ENCODE data around the gene LGI1. TPM values are rescaled to one million over a fixed set of nuclear protein-coding genes. Genes with fewer than 3 reads are reported as not detected.

Gene LGI1
- total and polyA plus RNA-seq, 9 of the 15 experiments (the other 6 are each of a cell fraction or from before 2014, with no cell fraction given): not detected

DNA sequence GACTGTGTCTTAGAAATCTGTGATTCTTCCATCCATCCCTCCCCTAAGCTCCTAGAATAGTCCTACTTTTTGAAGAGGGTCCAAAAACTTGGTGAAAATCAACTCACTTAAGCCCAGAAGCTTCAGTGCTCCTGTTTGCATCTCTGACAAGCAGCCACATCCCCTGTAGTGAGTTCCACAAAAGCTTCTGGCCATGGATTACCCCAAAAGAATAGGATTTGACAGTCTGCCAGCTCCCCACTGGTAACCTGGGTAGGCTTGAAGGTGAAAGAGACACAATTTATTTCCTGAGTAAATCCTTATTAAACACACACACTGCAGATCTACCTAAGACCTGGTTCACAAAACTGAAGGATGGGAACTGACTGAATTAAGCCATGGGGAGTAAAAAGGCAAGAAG, 46.5 kb downstream of the LGI1 start:
- Histone ChIP-seq H3K36me3 (ENCODE audit: control insufficient read depth, insufficient read depth, low read length) (no peaks in the 10 kb centered on the region), H3K27ac (ENCODE audit: extremely low read depth, low read depth, low read length) (no peak overlapping the region), H3K4me1 (replicated peaks in 1 of 2; ENCODE audit: control insufficient read depth in 2 of 2, insufficient read depth in 2 of 2, low read length in 2 of 2) (no peaks in the 10 kb centered on the region), H3K4me2 (ENCODE audit: insufficient read depth, low read length) (no peak overlapping the region), H4K20me1 (replicated peaks; ENCODE audit: control insufficient read depth, insufficient read depth, low read length) (no peaks in the 10 kb centered on the region), H3K9ac (ENCODE audit: insufficient read depth in 1 of 2, low read depth in 2 of 2, low read length in 2 of 2) (no peak overlapping the region), H3K79me2 (ENCODE audit: control insufficient read depth, insufficient read depth, low read length) (no peaks in the 10 kb centered on the region), H3K9me3 (replicated peaks; ENCODE audit: control insufficient read depth, insufficient read depth, low read depth, low read length) (no peaks in the 10 kb centered on the region), H3K4me3 (no peak overlapping the region), H3K9me1 (ENCODE audit: control insufficient read depth, insufficient read depth, low read length) (no peaks in the 10 kb centered on the region), H3K27me3 (ENCODE audit: control insufficient read depth in 2 of 2, insufficient read depth in 2 of 2, low read length in 2 of 2) (no peaks in the 10 kb centered on the region), H2AFZ (ENCODE audit: low read depth, low read length) (no peak overlapping the region)
- CTCF ChIA-PET (ENCODE audit: low intra/inter-chr PET ratio): no interaction called here
- in situ Hi-C loops (cut with MboI) (no loop called here), intact Hi-C loops (cut with micrococcal nuclease) (no loop called here)
- POLR2A ChIA-PET: interaction anchor here (0.6 kb wide), 1 partner anchor 84 kb away, joined by 3 read pairs; no protein-coding TSS in a partner anchor
- FAIRE-seq (no peak), DNase-seq (ENCODE audit: extremely low read depth in 1 of 4, low spot score in 3 of 4) (no peak), ATAC-seq (no peak)
- TF ChIP-seq ZC3H11A (IDR thresholded peaks at IDR 0.05; ENCODE audit: low read depth, low read length): no peak
- TF ChIP-seq NFATC3 (IDR thresholded peaks at IDR 0.05): no peak
- TF ChIP-seq BRD9 (IDR thresholded peaks at IDR 0.05; ENCODE audit: low read depth, partially characterized antibody): no peak
- no peak for TF ChIP-seq GATAD2B (IDR thresholded peaks at IDR 0.05; ENCODE audit: borderline replicate concordance)
- no peak for TF ChIP-seq ZNF324 (CRISPR knock-in tag; IDR thresholded peaks at IDR 0.05)
- TF ChIP-seq CHCHD3 (CRISPR knock-in tag; IDR thresholded peaks at IDR 0.05): no peak
- no peak for TF ChIP-seq GTF3C2 (IDR thresholded peaks at IDR 0.05; ENCODE audit: borderline replicate concordance, extremely low read depth, insufficient read length)
- TF ChIP-seq COPS2 (conservative IDR thresholded peaks at IDR 0.05): no peak
- no peak for TF ChIP-seq NR2F6 (CRISPR knock-in tag; IDR thresholded peaks at IDR 0.05)
- no peak for TF ChIP-seq ZBTB43 (CRISPR knock-in tag; IDR thresholded peaks at IDR 0.05)
- TF ChIP-seq BRD4 (IDR thresholded peaks at IDR 0.05): no peak
- TF ChIP-seq, protein P1, sequence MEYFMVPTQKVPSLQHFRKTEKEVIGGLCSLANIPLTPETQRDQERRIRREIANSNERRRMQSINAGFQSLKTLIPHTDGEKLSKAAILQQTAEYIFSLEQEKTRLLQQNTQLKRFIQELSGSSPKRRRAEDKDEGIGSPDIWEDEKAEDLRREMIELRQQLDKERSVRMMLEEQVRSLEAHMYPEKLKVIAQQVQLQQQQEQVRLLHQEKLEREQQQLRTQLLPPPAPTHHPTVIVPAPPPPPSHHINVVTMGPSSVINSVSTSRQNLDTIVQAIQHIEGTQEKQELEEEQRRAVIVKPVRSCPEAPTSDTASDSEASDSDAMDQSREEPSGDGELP (CRISPR knock-in tag; IDR thresholded peaks at IDR 0.05; ENCODE audit: borderline replicate concordance): no peak
- TF ChIP-seq SRF (CRISPR knock-in tag; IDR thresholded peaks at IDR 0.05): no peak
- no peak for TF ChIP-seq HSF4 (CRISPR knock-in tag; IDR thresholded peaks at IDR 0.05; ENCODE audit: borderline replicate concordance)
- no peak for TF ChIP-seq ZNF644 (tag; IDR thresholded peaks at IDR 0.05; ENCODE audit: low read depth)
- no peak for TF ChIP-seq MCM3 (IDR thresholded peaks at IDR 0.05)
- TF ChIP-seq SREBF1 (IDR thresholded peaks at IDR 0.05; ENCODE audit: borderline replicate concordance, low read depth, low read length): no peak
- TF ChIP-seq SRSF1 (IDR thresholded peaks at IDR 0.05; ENCODE audit: low read depth, low read length): no peak
- BruUV-seq (replicated peaks): no TSS peak

All from K562 (cell line).